Gastrocnemius medialis (tissue), 4 donors: ENCODE measurements around the gene HOXB8.

Source experiments
- CTCF ChIP-seq, 5 experiments: fragments of 450-650 bp in 3 of 5; fragments of 200-600 bp in 2 of 5; sonication (generic) in 2 of 5; IDR thresholded peaks in 4 of 5; conservative IDR thresholded peaks in 1 of 5; 1 replicate in 4 of 5; 2 replicates in 1 of 5; pipeline ENCODE4 v1.5.1; 2016 to 2019; ENCODE audit warnings: antibody characterized with exemption in 5 of 5, mild to moderate bottlenecking in 3 of 5, moderate library complexity in 3 of 5
- POLR2A ChIP-seq, 2 donors: fragments of 450-650 bp; IDR thresholded peaks; one replicate each; pipeline ENCODE4 v1.6.1; 2017; ENCODE audit warnings: antibody characterized with exemption in 2 of 2, mild to moderate bottlenecking in 2 of 2, moderate library complexity in 2 of 2

GRCh38 chr17:48616717-48617470, 1.8 kb upstream of the HOXB8 start:
- TF ChIP-seq CTCF (IDR thresholded peaks at IDR 0.05 in 4 of 5, conservative IDR thresholded peaks at IDR 0.05 in 1 of 5) (no peak), POLR2A (IDR thresholded peaks at IDR 0.05) (no peak)
